Upper lobe of left lung (tissue), 4 donors: ENCODE data around the gene AIF1.

Experiments used
- CTCF ChIP-seq, 6 experiments: fragments of 450-650 bp in 4 of 6; fragments of 200-600 bp in 2 of 6; sonication (generic) in 2 of 6; IDR thresholded peaks; one replicate each; pipeline ENCODE4 v1.5.1; 2016 to 2019; ENCODE audit warnings: antibody characterized with exemption in 6 of 6
- EP300 ChIP-seq, 4 donors: sonication (generic); formaldehyde crosslinking; IDR thresholded peaks; one replicate each; pipeline ENCODE4 v1.5.1; 2017; ENCODE audit warnings: antibody characterized with exemption in 4 of 4, control low read depth in 2 of 4
- POLR2A ChIP-seq, 4 donors: fragments of 450-650 bp; IDR thresholded peaks; one replicate each; pipeline ENCODE4 v1.5.1; 2016 to 2017; ENCODE audit warnings: antibody characterized with exemption in 4 of 4, mild to moderate bottlenecking in 2 of 4
- POLR2AphosphoS5 ChIP-seq, 2 donors: sonication (generic); formaldehyde crosslinking; IDR thresholded peaks; one replicate each; pipeline ENCODE4 v1.5.1; 2017; ENCODE audit warnings: antibody characterized with exemption in 2 of 2

GRCh38 chr6:31660381-31661261, 45.6 kb downstream of the AIF1 start, which contains the start of gene C6orf47:
- TF ChIP-seq CTCF (IDR thresholded peaks at IDR 0.05) (peak in 1 of 6 experiments; percentile 14), POLR2AphosphoS5 (IDR thresholded peaks at IDR 0.05) (peak; percentile 91 to 95), POLR2A (IDR thresholded peaks at IDR 0.05) (peak; percentile 43 to 95 (median 86)), EP300 (IDR thresholded peaks at IDR 0.05) (no peak)
